Nucleus accumbens (tissue), 56 donors: ENCODE data around the gene KRTAP20-1.

ENCODE experiments used
- DNase-seq, 56 donors: peaks; one replicate each; lab custom pipeline; 2025; lab: John Stamatoyannopoulos, UW

The KRTAP20-1 gene, protein sequence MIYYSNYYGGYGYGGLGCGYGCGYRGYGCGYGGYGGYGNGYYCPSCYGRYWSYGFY

DNA sequence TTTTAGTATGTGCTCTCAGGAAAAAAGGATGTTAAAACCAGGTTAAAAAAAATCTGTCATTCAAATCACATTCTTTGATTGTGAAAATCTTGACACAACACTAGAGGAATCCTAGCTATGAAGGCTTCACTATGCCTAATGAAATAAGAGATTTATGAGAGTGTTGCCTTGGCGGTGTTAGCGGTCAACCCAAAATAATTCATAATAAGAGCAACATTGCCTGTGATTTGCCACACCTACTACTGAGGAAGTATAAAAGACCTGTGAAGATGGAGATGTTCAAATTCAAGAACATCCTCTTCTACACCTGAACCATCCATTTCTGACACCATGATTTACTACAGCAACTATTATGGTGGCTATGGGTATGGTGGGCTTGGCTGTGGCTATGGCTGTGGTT lies at the start of gene KRTAP20-1:
TSS of gene KRTAP20-1 (plus strand) at position 301 of the 400 bp plus-strand sequence. CDS start at position 331, 30 bp downstream.
- DNase-seq: no peak

DNA sequence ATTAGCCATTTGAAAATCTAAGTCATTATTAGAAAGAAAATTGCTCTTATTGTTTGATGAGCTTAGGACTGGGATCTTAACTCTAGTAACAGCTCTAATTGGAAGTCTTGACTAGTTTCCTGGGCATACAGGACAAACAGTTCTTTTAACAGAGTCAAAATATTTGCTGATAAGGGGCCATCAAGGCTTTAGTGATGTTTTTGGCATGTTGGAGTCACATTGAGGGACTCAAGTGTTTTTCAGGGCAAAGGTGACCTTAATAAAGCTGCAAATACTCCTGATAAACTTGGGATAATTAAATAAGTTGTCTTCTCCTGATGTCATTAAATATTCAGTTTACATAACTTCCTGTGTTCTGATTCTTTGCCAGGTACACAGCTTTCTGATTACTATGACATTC lies 48.6 kb upstream of the KRTAP20-1 start:
- DNase-seq: no peak

DNA sequence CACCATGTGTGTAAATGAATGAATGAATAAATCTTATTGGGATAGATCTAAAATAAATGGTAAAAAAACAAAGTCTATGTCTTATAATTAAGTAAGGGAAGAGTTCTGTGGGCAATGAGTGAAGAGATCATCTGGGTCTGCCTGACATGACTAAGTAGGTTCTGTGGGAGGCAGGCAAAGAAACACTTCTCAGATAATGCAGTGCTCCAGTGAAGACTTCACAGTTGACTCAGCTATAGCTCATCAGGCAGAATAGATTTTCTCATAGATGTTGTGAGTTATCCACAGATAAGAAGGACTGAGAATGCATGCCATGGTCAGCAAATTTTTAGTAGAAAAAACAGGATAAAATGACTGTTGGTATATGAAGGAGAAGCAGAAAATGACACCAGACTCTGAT lies 38.5 kb upstream of the KRTAP20-1 start:
- DNase-seq: peak in 3 of 56 donors; percentile 6 to 29 (median 9)

DNA sequence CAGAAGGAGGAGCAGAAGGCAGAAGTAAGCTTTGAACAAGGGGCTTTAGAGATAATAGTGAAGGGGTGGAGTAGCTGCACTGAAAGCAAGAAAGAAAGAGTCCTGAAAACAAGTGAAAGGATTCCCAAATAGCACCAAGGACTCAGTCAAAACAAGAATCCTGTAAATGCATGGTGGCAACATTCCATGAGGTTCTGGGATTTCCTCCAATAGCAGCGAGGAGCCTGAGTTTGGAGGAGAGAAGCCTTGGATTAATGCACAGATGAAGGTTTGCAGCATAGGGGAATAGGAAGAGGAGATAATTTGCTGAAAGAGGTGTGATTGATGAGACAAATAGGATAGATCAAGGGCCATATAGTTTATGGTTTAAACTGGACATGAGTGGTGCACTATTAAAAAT lies 36.9 kb upstream of the KRTAP20-1 start:
- no peak for DNase-seq

DNA sequence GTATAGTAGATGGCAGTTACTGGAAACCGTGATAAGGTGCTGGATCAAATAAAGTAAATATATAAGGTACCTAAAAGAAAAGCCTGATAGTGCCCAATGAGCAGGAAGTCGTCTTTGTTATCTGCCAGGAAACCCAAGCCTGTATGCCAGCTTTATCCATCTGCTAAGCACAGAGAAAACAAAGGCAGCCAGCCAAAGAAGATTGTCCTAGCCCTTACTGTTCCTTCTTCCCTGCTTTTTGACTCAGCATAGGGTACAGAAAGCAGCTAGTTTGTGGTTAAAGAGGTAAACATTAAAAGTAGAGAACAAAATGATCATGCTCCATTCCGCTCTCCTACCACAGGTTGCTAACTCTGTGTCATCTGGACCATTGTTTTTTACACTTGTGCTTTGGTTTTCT lies 36.1 kb upstream of the KRTAP20-1 start:
- DNase-seq: no peak

DNA sequence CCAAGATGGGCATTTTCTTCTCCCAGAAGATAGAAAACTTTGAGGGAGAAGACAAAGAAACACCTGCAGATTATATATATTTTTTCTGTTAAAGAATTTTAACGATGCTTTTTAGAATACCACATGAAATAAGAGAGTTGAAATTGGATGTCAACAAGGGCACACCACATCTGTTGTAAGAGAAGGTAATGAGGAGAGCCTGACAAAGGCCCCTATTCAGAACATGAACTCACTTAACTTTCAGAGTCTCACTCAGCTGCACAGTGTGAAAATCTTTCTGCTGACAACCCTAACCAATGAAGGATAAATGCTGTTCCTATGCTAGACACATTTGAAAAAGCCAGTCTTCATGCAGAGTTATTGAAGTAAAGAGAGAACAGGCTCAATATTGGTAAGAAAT lies 33.4 kb upstream of the KRTAP20-1 start:
- DNase-seq: no peak

DNA sequence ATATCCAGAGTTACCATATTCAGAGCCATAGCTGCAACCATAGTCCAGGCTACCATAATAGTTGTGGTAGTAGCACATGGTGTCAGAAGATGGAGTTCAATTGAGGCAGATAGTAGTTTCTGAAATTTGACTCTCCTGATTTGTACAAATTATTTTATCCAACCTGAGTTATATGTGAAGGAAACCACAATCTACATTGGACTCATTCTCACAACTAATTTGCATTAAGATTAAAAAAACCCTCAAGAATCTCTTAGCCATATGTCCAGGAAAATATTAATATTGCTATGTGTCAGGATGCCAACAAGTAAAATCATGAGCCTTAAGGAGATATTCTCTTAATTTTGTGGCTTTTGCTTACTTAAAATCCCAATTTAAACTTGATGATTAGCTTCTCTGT lies 25.9 kb upstream of the KRTAP20-1 start, which contains the start of gene KRTAP22-2:
TSS of gene KRTAP22-2 (minus strand) at position 101 of the 400 bp plus-strand sequence.
- DNase-seq: no peak

DNA sequence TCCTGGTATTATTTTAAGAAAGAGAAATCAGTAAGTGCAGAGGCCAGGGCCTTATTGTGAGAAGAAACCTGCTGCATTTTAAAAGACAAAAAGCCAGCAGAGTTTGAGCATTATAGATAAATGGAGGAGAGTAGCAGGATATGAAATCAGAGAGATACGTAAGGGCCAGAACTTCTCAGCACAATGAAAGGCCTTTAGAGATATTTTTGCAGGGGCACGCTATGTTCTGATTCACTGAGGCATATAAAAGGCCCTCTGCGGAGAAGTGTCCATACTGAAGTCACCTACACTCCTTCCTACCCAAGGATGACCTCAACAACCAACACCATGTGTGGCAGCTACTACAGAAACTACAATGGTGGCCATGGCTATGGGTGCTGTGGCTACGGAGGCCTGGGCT lies 24.1 kb upstream of the KRTAP20-1 start, which contains the start of gene KRTAP6-3:
TSS of gene KRTAP6-3 (plus strand) at position 301 of the 400 bp plus-strand sequence. CDS start at position 307, 6 bp downstream.
- no peak for DNase-seq

DNA sequence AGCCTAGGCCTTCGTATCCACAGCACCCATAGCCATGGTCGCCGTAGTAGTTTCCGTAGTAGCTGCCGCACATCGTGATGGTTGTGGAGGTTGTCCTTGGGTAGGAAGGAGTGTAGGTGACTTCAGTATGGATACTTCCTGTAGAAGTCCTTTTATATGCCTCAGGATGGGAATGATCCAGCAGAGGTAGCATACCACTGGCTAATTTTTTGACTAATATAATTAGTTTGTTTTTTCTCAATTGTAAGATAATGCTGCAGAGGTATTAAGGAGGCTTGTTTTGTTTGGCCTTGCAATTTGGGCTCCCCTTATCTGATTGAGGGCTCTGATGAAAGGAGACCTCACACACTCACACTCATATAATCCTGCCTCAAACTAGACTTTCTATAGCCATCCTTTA lies 17.4 kb upstream of the KRTAP20-1 start, which contains the start of gene KRTAP6-2:
TSS of gene KRTAP6-2 (minus strand) at position 101 of the 400 bp plus-strand sequence. CDS start at position 73, 28 bp downstream.
- DNase-seq: no peak

DNA sequence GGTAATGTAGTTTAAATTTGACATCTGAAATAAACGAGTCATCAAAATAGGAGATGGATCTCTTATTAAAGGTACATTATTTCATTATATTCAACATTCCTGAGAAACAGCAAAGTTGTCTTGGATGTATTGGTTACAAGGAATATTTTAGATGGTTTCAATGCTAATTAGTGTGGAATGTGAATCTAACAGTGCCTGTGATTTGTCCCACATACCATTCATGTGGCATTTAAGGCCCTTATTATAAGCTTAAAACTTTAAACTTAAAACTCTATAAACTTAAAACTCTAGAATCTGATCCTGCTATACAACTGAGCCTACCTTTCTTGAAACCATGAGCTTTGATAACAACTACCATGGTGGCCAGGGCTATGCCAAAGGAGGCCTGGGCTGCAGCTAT lies 15.4 kb upstream of the KRTAP20-1 start, which contains the start of gene KRTAP22-1:
TSS of gene KRTAP22-1 (plus strand) at position 301 of the 400 bp plus-strand sequence.
- DNase-seq: no peak

DNA sequence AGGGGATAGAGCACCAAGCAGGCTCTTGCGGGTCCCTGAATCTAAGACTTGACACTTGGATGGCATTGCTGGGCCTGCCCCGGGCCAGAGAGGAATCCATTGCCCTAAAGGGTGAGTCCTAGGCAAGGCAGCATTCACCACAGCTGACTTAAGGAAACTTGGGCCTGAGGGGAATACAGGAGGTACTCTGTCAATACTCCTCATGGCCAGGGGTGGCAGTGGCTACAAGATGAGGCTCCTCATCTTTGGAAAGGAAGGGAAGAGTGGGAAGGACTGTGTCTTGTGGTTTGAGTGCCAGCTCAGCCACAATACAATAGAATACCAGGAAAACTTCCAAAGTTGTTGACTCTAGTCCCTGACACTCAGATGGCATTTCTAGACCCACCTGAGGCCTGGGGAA lies 10.3 kb upstream of the KRTAP20-1 start:
- DNase-seq: no peak

DNA sequence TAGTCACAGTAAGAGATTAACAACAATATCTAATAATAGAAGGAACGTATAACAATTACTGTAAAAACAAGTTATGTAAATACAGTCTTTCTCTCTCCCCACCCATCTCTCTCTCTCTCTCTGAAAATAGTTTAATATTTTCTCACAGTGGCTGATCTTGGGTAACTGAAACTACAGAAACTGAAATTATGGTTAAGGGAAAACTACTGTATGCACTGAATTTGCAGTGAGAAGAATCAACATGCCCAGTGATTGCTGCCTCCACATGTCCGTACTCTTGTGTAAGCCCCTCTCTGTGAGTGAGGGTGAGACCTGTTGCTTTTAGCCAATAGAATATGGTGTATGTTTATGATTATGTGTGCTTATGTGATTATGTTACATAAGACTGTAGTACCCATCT lies 4.1 kb upstream of the KRTAP20-1 start:
- DNase-seq: no peak

DNA sequence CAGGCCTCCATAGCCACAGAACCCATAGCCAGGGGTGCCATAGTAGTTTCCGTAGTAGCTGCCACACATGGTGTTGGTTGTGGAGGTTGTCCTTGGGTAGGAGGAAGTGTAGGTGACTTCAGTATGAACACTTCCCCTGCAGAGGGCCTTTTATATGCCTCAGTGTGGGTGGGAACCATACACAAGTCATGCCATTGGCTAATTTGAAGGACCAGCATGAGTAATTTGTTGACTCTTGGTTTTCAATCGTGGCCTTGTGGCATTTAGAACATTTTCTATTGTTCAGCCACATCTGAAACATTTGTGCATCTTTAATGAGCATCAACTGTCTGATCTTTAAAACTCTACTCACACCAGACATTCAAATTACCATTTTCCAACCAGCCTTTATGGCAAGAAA lies 2.4 kb upstream of the KRTAP20-1 start, which contains the start of gene KRTAP6-1:
TSS of gene KRTAP6-1 (minus strand) at position 95 of the 400 bp plus-strand sequence. CDS start at position 69, 26 bp downstream.
- DNase-seq: no peak

DNA sequence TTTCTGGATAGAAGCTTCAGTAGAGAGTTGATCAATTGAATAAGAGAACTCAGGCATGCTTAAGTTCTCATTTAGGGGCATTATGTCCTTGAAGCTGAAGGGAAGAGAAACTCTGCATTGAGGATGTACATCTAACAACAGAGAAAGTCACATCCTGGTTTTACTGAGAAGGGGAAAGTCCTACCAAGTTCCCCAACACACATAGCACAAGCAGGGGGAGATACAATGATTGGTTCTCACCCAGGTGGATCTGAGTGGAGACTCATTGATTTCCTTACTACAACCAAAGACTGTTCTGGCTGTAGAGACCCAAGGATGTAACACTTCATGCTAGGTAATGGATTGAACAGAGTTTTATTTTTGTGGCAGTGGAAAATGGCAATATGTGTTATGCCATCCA lies 1.0 kb upstream of the KRTAP20-1 start:
- no peak for DNase-seq

DNA sequence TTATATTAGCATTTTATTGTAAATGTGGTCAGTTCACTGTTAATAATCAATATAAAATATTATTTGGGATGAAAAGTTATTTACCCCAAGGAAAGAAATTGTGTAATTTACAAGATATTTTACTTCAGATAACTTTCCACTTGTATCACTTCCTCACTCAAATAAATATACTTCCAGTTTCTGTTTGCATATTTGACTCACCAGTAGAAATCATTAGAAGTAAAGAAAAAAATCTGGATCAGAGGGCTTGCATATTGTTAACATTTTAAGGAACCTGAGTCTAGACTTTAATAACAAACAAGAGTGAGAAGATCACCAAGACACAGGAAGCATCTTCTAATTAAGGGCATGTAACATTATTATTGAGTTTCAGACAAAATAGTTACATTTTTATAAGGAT lies 3.9 kb downstream of the KRTAP20-1 start:
- no peak for DNase-seq

DNA sequence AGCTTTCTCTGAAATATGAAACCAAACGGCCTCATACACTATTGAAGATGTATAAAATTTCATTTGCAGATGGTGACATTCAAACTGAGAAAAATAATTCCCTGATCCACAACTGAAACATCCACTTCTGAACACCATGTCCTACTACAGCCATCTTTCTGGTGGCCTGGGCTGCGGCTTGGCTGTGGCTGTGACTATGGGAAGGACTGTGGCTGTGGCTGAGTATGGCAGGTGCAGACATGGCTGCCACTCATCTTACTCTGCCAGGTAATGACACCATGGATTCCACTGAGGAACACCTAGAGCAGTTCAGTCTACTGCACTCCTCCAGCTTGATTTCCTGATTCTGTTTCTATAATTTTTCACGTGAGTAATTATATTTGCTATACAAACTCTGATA lies 4.3 kb downstream of the KRTAP20-1 start, which contains the start of gene KRTAP20-4:
TSS of gene KRTAP20-4 (plus strand) at position 106 of the 400 bp plus-strand sequence.
- DNase-seq: no peak

DNA sequence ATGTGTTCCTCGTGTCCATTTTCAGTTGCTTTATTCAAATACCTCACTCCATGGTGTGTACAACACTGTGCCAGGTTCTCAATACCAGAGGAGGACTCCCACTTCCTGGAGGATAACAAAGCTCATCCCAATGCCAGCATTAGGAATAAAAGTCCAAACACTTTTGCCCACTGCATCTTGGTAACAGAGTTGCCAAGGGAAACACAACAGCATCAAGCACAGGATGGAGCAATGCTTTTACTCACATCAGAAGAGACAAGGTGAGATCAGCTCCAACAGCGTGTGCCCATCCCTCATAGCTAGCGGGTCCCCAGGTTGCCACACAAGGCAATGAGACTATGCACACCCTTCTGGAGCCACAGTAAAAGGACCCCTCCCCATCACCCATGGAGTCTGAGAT lies 7.1 kb downstream of the KRTAP20-1 start:
- DNase-seq: no peak

DNA sequence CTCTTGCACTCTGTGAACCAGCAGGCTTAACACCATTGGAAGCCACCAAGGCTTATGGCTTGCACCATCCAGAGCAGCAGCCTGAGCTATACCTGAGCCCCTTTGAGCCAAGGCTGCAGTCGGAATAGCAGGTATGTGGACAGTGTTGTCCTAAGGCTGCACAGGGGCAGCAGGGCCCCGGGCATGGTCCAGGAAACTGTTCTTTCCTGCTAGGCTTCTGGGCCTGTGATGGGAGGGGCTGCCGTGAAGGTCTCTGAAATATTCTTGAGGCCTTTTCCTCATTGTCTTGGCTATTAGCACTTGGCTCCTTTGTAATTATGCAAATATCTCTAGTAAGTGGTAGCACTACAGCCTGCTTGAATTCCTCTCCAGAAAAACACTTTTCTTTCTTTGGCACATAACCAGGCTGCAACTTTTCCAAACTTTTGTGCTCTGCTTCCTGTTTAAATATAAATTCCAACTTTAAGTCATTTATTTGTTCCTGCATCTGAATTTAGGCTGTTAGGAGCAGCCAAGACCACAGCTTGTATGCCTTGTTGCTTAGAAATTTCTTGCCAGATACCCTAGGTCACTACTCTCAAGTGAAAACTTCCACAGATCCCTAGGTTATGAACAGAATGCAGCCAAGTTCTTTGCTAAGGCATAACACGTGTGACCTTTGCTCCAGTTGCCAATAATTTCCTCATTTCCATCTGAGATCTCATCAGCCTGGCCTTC lies 9.4 kb downstream of the KRTAP20-1 start:
- no peak for DNase-seq

DNA sequence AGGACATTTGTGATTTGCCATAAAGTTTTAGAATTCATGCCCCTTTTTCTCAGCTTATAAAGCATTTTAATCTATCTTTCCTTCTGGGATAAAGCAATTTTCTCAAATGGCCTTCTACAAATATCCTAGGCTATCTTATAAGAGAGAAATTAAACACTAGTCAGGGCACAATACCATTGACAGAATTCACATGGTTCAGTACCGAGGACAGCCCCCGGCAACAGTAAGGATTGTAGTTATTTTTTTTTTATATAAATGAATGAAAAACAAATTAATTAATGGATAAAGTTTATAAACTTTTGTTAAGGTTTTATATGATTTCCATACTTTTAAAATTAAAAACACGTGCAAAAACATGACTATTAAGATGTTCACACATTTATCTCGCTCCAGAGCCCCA lies 11.9 kb downstream of the KRTAP20-1 start:
- no peak for DNase-seq

DNA sequence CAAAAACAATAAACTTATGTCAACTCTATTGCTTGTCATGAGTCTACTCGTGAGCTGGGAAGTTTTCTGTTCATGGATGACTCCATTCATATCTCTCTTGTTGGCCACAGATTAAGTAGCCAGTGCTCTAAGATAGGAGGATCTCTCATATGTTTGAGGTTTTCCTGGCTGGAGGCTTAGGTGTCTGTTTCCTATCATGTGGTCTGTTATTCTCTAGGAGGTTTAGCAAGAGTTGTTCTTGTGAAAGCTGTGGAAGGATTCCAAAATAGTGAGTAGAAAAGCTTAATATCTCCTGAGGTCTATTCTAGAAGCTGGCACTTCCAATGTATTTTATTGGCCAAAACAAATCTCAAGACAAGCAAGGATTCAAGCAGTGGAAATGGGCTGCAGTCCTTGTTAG lies 13.0 kb downstream of the KRTAP20-1 start:
- DNase-seq: no peak

DNA sequence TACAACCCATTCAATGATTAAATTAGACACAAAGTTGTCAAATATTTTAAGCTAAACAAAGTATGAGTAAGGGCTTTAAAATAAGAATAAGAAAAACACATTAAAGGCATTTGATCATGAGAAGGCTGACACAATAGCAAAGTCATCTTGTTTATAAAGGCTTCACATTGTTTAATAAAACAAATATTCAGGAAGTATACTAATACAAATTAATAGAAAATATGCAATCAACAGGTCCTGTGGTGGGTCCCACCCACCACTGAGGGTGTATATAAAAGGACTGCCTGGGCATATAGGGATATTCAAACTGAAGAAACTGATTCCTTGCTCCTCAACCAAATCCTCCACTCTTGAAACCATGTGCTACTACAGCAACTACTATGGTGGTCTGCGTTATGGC lies 18.7 kb downstream of the KRTAP20-1 start, which contains the start of gene KRTAP20-2:
TSS of gene KRTAP20-2 (plus strand) at position 301 of the 400 bp plus-strand sequence. CDS start at position 359, 58 bp downstream.
- no peak for DNase-seq

DNA sequence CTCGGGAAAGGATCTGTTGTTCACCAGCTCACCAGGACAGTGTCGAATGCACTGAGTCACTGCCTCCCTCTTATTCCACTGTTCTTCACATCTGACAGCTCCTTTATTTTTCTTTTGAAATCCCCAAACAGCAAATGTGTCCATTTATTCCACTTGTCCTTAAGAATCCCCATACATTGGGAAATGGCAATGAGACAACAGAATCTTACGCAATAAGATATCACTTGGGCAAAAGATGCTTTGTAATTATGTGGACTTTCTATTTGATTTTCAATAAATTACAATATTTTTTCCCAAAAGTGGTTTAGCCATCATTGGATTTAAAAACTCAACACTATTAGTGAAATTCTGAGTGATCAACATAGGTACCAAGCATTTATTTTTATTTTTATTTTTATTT lies 22.5 kb downstream of the KRTAP20-1 start:
- no peak for DNase-seq
